DOHH2 (cell line): ENCODE measurements around the gene NFIA.

Experiments
- H3F3A ChIP-seq: fragments of 200-600 bp; sonication (generic), shearing (Covaris generic); 2 replicates; pipeline ENCODE4 v1.6.0; 2016; ENCODE audit warnings: antibody characterized with exemption, mild to moderate bottlenecking; ENCODE audit not compliant: control insufficient read depth, insufficient read depth
- H3K27ac ChIP-seq: fragments of 200-600 bp; sonication (generic); 2 replicates; pipeline ENCODE4 v1.5.1; 2014; ENCODE audit warnings: low read depth, mild to moderate bottlenecking, low read length, moderate library complexity
- H3K27me3 ChIP-seq: fragments of 200-600 bp; sonication (generic); 2 replicates; pipeline ENCODE4 v1.6.1; 2014; ENCODE audit warnings: mild to moderate bottlenecking, low read length, mixed read lengths; ENCODE audit not compliant: control insufficient read depth
- H3K36me3 ChIP-seq: fragments of 200-600 bp; sonication (generic); 2 replicates; pipeline ENCODE4 v1.6.1; 2014; ENCODE audit warnings: mild to moderate bottlenecking, low read length, moderate library complexity, mixed read lengths; ENCODE audit not compliant: control insufficient read depth
- H3K4me1 ChIP-seq: fragments of 200-600 bp; sonication (generic); 2 replicates; pipeline ENCODE4 v1.6.1; 2014; ENCODE audit warnings: mild to moderate bottlenecking, low read length, mixed read lengths; ENCODE audit not compliant: control insufficient read depth
- H3K4me2 ChIP-seq: fragments of 200-600 bp; sonication (generic); 2 replicates; pipeline ENCODE4 v1.6.0; 2014; ENCODE audit warnings: mild to moderate bottlenecking, low read length, moderate library complexity
- H3K4me3 ChIP-seq: fragments of 200-600 bp; sonication (generic); 2 replicates; pipeline ENCODE4 v1.5.1; 2014; ENCODE audit warnings: mild to moderate bottlenecking, low read length, mixed read lengths
- H3K79me2 ChIP-seq: fragments of 200-600 bp; sonication (generic); 2 replicates; pipeline ENCODE4 v1.6.1; 2014; ENCODE audit warnings: mild to moderate bottlenecking, low read length, mixed read lengths; ENCODE audit not compliant: control insufficient read depth
- H3K9me2 ChIP-seq: fragments of 200-600 bp; sonication (generic); replicated peaks from 2 replicates; pipeline ENCODE4 v1.6.1; 2014; ENCODE audit warnings: mild to moderate bottlenecking, low read length, mixed read lengths; ENCODE audit not compliant: control insufficient read depth
- H3K9me3 ChIP-seq: fragments of 200-600 bp; sonication (generic); 2 replicates; pipeline ENCODE4 v1.6.1; 2014; ENCODE audit warnings: antibody characterized with exemption, low read length, mixed read lengths; ENCODE audit not compliant: control insufficient read depth, insufficient read depth
- H4K20me1 ChIP-seq: fragments of 200-600 bp; sonication (generic); 2 replicates; pipeline ENCODE4 v1.6.0; 2014; ENCODE audit warnings: low read depth, mild to moderate bottlenecking, antibody characterized with exemption, low read length, moderate library complexity; ENCODE audit not compliant: control insufficient read depth, insufficient read depth
- CTCF ChIP-seq: fragments of 200-600 bp; sonication (generic); IDR thresholded peaks from one replicate; pipeline ENCODE4 v1.5.1; 2014; ENCODE audit warnings: antibody characterized with exemption, mild to moderate bottlenecking, low read depth, low read length; ENCODE audit not compliant: poor library complexity, severe bottlenecking
- EZH2phosphoT487 ChIP-seq: fragments of 200-600 bp; sonication (generic); IDR thresholded peaks from 2 replicates; pipeline ENCODE4 v1.6.1; 2017; ENCODE audit warnings: borderline replicate concordance, mild to moderate bottlenecking, antibody characterized with exemption, low read length, moderate library complexity, mixed read lengths

NFIA gene

GRCh38 chr1:61491497-61491896, 409.1 kb downstream of the NFIA start:
- no peak for TF ChIP-seq EZH2phosphoT487
- no peak for TF ChIP-seq CTCF
- H3K4me3 ChIP-seq = no peak overlapping the region
- no peaks in the 10 kb centered on the region for H3K36me3 ChIP-seq
- H3K9me3 ChIP-seq = no peaks in the 10 kb centered on the region
- H3F3A ChIP-seq = no peaks in the 10 kb centered on the region
- H3K9me2 ChIP-seq = no peaks in the 10 kb centered on the region
- H3K27me3 ChIP-seq = no peaks in the 10 kb centered on the region; the same call in 1 of the 2 replicates
- no peak overlapping the region for H3K4me2 ChIP-seq
- H3K4me1 ChIP-seq = no peaks in the 10 kb centered on the region
- H3K27ac ChIP-seq = no peak overlapping the region
- H3K79me2 ChIP-seq = no peaks in the 10 kb centered on the region
- H4K20me1 ChIP-seq = no peaks in the 10 kb centered on the region

GRCh38 chr1:61494000-61494399, 411.6 kb downstream of the NFIA start:
- Histone ChIP-seq H3K9me3 (no peaks in the 10 kb centered on the region), H3K27ac (no peak overlapping the region), H3K9me2 (no peaks in the 10 kb centered on the region), H3K4me3 (no peak overlapping the region), H3K27me3 (no peaks in the 10 kb centered on the region), H4K20me1 (no peaks in the 10 kb centered on the region), H3K4me1 (no peaks in the 10 kb centered on the region), H3K36me3 (no peaks in the 10 kb centered on the region), H3K4me2 (no peak overlapping the region), H3K79me2 (no peaks in the 10 kb centered on the region), H3F3A (no peaks in the 10 kb centered on the region)
- no peak for TF ChIP-seq EZH2phosphoT487
- no peak for TF ChIP-seq CTCF

GRCh38 chr1:61496501-61496900, 414.1 kb downstream of the NFIA start:
- 0 out of 2 replicates have a peak, but pooled peaks cover 4% of the 10 kb centered on the region for H3K27me3 ChIP-seq
- H3K36me3 ChIP-seq = no peaks in the 10 kb centered on the region
- no peaks in the 10 kb centered on the region for H3K9me2 ChIP-seq
- no peaks in the 10 kb centered on the region for H3K79me2 ChIP-seq
- TF ChIP-seq CTCF = no peak
- TF ChIP-seq EZH2phosphoT487 = no peak
- H3K4me1 ChIP-seq = no peaks in the 10 kb centered on the region
- no peak overlapping the region for H3K4me3 ChIP-seq
- H3F3A ChIP-seq = no peaks in the 10 kb centered on the region
- H3K4me2 ChIP-seq = no peak overlapping the region
- no peaks in the 10 kb centered on the region for H4K20me1 ChIP-seq
- no peaks in the 10 kb centered on the region for H3K9me3 ChIP-seq
- no peak overlapping the region for H3K27ac ChIP-seq

- Histone ChIP-seq H3K9me2 (no peaks in the 10 kb centered on the region), H3K79me2 (no peaks in the 10 kb centered on the region), H3K36me3 (no peaks in the 10 kb centered on the region), H3F3A (no peaks in the 10 kb centered on the region), H3K27me3 (0 out of 2 replicates have a peak, but pooled peaks cover 4% of the 10 kb centered on the region), H3K27ac (no peak overlapping the region), H3K9me3 (no peaks in the 10 kb centered on the region), H4K20me1 (no peaks in the 10 kb centered on the region), H3K4me1 (no peaks in the 10 kb centered on the region), H3K4me2 (no peak overlapping the region), H3K4me3 (no peak overlapping the region)
- no peak for TF ChIP-seq CTCF
- no peak for TF ChIP-seq EZH2phosphoT487
Measured at GRCh38 chr1:61497013-61497412, 414.7 kb downstream of the NFIA start.
